Glutamatergic neuron (in vitro differentiated cells): Measurements from ENCODE around the gene MYO6. TPM values are rescaled to one million over a fixed set of nuclear protein-coding genes. Genes with fewer than 3 reads are reported as not detected.
A peak's percentile ranks its signal among the peaks of the same experiment; 100 is the strongest.

Experiments used
- DNase-seq: peaks from one replicate; pipeline ENCODE4 v3.0.0; 2022
- H3K27ac Mint-ChIP-seq: one replicate; pipeline ENCODE4 v1.8.0; 2020; ENCODE audit warnings: mild to moderate bottlenecking, mixed read lengths, inconsistent platforms; ENCODE audit not compliant: unreplicated experiment
- H3K27me3 Mint-ChIP-seq: one replicate; pipeline ENCODE4 v1.8.0; 2020; ENCODE audit warnings: mild to moderate bottlenecking, moderate library complexity, mixed read lengths, inconsistent platforms; ENCODE audit not compliant: unreplicated experiment
- H3K36me3 Mint-ChIP-seq: one replicate; pipeline ENCODE4 v1.8.0; 2020; ENCODE audit warnings: mild to moderate bottlenecking, mixed read lengths, inconsistent platforms; ENCODE audit not compliant: unreplicated experiment
- H3K4me1 Mint-ChIP-seq: one replicate; pipeline ENCODE4 v1.8.0; 2020; ENCODE audit warnings: mild to moderate bottlenecking, low read depth, mixed read lengths, inconsistent platforms; ENCODE audit not compliant: unreplicated experiment
- H3K4me3 Mint-ChIP-seq: one replicate; pipeline ENCODE4 v1.8.0; 2020; ENCODE audit warnings: mild to moderate bottlenecking, mixed read lengths, inconsistent platforms; ENCODE audit not compliant: unreplicated experiment
- H3K9me3 Mint-ChIP-seq: one replicate; pipeline ENCODE4 v1.8.0; 2020; ENCODE audit warnings: mild to moderate bottlenecking, moderate library complexity, mixed read lengths, inconsistent platforms; ENCODE audit not compliant: unreplicated experiment
- total RNA-seq: library from RNA; stranded (reverse); fragmentation: NEBNext Ultra II Directional; extraction: Animal tissue kit (Norgen Biotek cat#: 25700); gene quantifications from one replicate; pipeline ENCODE4 v1.2.1, GENCODE V29; 2021; ENCODE audit not compliant: unreplicated experiment
- TF ChIP-seq, protein P1 (sequence below): fragments of 200-600 bp; sonication (generic); IDR thresholded peaks from one replicate; pipeline ENCODE4 v1.5.0; 2021; ENCODE audit not compliant: partially characterized antibody, unreplicated experiment

MYO6 gene
- total RNA-seq, 1 donor from 2014 or later: 72.2 TPM

DNA sequence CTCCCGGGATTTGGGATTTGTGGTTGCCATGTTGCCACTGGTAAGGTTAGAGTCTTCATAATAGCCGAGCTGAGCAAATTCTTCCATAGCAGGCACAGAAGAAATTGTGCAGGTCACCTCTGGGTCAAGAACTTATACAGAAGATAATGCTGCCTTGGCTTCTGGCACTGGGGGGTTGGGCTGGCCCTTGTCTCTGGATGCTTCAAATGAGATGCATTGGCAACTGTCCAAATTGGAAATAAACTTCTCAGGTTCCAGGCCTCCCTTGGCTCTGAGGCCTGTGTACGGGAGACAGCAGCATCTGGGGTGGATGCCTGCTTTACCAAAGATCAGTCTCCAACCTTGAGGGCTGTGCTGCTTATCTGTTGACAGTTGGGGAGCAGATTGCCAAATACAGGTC lies 26.2 kb downstream of the MYO6 start:
- Mint-ChIP-seq H3K27me3 (no peaks in the 10 kb centered on the region), H3K4me1 (peaks cover 28% of the 10 kb centered on the region), H3K36me3 (no peaks in the 10 kb centered on the region), H3K4me3 (no peak overlapping the region), H3K27ac (peak overlapping the region; percentile 71), H3K9me3 (peaks cover 3% of the 10 kb centered on the region)
- peak; percentile 35 for DNase-seq
- TF ChIP-seq, protein P1, sequence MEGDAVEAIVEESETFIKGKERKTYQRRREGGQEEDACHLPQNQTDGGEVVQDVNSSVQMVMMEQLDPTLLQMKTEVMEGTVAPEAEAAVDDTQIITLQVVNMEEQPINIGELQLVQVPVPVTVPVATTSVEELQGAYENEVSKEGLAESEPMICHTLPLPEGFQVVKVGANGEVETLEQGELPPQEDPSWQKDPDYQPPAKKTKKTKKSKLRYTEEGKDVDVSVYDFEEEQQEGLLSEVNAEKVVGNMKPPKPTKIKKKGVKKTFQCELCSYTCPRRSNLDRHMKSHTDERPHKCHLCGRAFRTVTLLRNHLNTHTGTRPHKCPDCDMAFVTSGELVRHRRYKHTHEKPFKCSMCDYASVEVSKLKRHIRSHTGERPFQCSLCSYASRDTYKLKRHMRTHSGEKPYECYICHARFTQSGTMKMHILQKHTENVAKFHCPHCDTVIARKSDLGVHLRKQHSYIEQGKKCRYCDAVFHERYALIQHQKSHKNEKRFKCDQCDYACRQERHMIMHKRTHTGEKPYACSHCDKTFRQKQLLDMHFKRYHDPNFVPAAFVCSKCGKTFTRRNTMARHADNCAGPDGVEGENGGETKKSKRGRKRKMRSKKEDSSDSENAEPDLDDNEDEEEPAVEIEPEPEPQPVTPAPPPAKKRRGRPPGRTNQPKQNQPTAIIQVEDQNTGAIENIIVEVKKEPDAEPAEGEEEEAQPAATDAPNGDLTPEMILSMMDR: no peak

DNA sequence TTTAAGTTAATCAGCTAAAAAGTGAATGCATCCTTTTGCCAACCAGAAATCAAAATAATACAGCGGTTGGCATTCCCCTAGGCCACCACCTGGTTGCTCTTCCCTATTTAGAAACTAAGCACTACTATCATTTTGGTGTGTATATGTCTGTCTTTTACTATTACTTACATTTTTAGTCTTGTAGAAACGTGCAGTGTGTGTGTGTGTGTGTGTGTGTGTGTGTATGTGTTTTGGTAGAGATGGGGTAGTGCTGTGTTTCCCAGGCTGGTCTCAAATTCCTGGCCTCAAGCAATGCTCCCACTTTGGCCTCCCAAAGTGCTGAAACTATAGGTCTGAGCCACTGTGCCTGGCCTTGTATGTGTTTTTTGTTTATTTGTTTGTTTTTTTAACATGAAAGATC lies 27.4 kb downstream of the MYO6 start:
- Mint-ChIP-seq H3K4me3 (no peak overlapping the region), H3K27me3 (no peaks in the 10 kb centered on the region), H3K36me3 (no peaks in the 10 kb centered on the region), H3K4me1 (peaks cover 25% of the 10 kb centered on the region), H3K27ac (peak overlapping the region; percentile 5), H3K9me3 (peaks cover 3% of the 10 kb centered on the region)
- TF ChIP-seq, protein P1: no peak
- DNase-seq: no peak

DNA sequence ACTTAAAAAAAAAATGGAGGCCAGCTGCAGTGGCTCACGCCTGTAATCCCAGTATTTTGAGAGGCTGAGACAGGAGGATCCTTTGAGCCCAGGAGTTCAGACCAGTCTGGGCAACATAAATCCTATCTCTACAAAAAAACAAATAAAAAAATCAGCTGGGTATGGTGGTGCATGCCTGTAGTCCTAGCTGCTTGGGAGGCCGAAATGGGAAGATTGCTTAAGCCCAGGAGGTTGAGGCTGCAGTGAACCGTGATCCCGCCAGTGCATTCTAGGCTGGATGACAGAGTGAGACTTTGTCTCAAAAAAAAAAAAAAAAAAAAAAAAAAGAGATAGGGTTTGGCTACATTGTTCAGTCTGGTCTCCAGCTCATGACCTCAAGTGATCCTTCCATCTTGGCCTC lies 29.7 kb downstream of the MYO6 start:
- TF ChIP-seq, protein P1: no peak

DNA sequence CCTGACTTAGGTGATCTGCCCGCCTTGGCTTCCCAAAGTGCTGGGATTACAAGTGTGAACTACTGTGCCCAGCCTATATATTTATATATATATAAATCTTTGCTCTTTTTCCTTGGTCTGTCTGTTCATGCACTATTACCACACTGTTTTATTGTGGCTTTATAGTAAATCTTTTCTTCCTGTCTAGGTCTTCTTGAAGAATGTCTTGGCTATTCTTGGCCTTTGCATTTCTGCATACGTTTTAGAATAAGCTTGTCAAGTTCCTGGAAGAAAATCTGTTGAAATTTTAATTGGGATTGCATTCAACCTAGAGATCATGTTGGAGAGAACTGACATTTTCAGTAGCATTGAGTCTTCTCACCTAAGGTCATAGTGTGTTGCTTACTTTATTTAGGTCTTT lies 37.1 kb downstream of the MYO6 start:
- no peaks in the 10 kb centered on the region for H3K36me3 Mint-ChIP-seq
- TF ChIP-seq, protein P1: no peak
- H3K9me3 Mint-ChIP-seq: peaks cover 2% of the 10 kb centered on the region
- H3K27me3 Mint-ChIP-seq: peaks cover 4% of the 10 kb centered on the region
- DNase-seq: no peak
- H3K4me1 Mint-ChIP-seq: peaks cover 6% of the 10 kb centered on the region
- no peak overlapping the region for H3K27ac Mint-ChIP-seq
- no peak overlapping the region for H3K4me3 Mint-ChIP-seq

More for the DNA sequence above, 29.7 kb downstream of the MYO6 start:
- peaks cover 25% of the 10 kb centered on the region for H3K4me1 Mint-ChIP-seq
- no peak for DNase-seq
- H3K9me3 Mint-ChIP-seq: peaks cover 6% of the 10 kb centered on the region
- H3K36me3 Mint-ChIP-seq: no peaks in the 10 kb centered on the region
- H3K4me3 Mint-ChIP-seq: no peak overlapping the region
- no peak overlapping the region for H3K27ac Mint-ChIP-seq
- H3K27me3 Mint-ChIP-seq: peaks cover 2% of the 10 kb centered on the region

DNA sequence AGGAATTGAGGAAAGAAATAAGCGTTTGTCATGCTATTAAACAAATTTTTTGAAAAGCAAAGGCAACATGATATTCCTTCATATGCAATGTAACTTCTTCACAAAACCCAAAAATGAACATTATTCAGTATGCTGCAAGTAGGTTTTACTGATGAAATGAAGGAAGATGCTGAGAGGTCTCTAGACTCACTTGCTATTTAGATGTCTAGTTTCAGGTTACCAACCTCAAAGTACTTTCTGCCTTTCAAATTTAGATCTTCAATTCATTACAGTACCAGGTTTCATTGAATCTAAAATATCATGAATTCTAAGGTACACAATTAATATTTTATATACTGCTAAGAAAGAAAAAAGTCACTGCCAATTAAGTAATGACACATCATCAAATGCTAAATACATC lies 39.9 kb downstream of the MYO6 start:
- no peak for DNase-seq

More for the DNA sequence above, 39.9 kb downstream of the MYO6 start:
- H3K9me3 Mint-ChIP-seq: no peaks in the 10 kb centered on the region
- no peaks in the 10 kb centered on the region for H3K4me1 Mint-ChIP-seq
- H3K4me3 Mint-ChIP-seq: no peak overlapping the region
- no peak overlapping the region for H3K27ac Mint-ChIP-seq
- H3K27me3 Mint-ChIP-seq: peaks cover 2% of the 10 kb centered on the region
- no peaks in the 10 kb centered on the region for H3K36me3 Mint-ChIP-seq
- TF ChIP-seq, protein P1: no peak
